Nephron (organoid): ENCODE results near the gene UST.
A peak's percentile ranks its signal among the peaks of the same experiment; 100 is the strongest.

Experiments used
- H3K27ac Mint-ChIP-seq, 3 experiments: 2 replicates each; pipeline ENCODE4 v1.8.0; 2020; ENCODE audit warnings: mixed read lengths in 3 of 3, mild to moderate bottlenecking in 2 of 3, moderate library complexity in 1 of 3
- H3K27me3 Mint-ChIP-seq: 2 replicates; pipeline ENCODE4 v1.8.0; 2021; ENCODE audit warnings: low read depth, mild to moderate bottlenecking, moderate library complexity, mixed read lengths
- H3K36me3 Mint-ChIP-seq: 2 replicates; pipeline ENCODE4 v1.8.0; 2020; ENCODE audit warnings: low read depth, mixed read lengths
- H3K4me1 Mint-ChIP-seq: 2 replicates; pipeline ENCODE4 v1.8.0; 2020; ENCODE audit warnings: mixed read lengths
- H3K4me3 Mint-ChIP-seq, 3 experiments: 2 replicates each; pipeline ENCODE4 v1.8.0; 2020; ENCODE audit warnings: mild to moderate bottlenecking in 3 of 3, mixed read lengths in 3 of 3, moderate library complexity in 2 of 3
- H3K9me3 Mint-ChIP-seq: 2 replicates; pipeline ENCODE4 v1.8.0; 2020; ENCODE audit warnings: mixed read lengths
- CTCF ChIP-seq, 3 experiments: fragments of 200-600 bp; sonication (generic); IDR thresholded peaks; one replicate each; pipeline ENCODE4 v1.5.0; 2021; ENCODE audit warnings: antibody characterized with exemption in 3 of 3; ENCODE audit not compliant: unreplicated experiment in 3 of 3

Gene UST

GRCh38 chr6:149088361-149088760, 341.5 kb downstream of the UST start:
- peaks cover 36% of the 10 kb centered on the region for H3K4me1 Mint-ChIP-seq
- no peaks in the 10 kb centered on the region for H3K9me3 Mint-ChIP-seq

GRCh38 chr6:149089510-149089909, 342.7 kb downstream of the UST start:
- no peaks in the 10 kb centered on the region for H3K36me3 Mint-ChIP-seq
- H3K27ac Mint-ChIP-seq: peak overlapping the region; percentile 7 to 94 (median 50)
- no peak for TF ChIP-seq CTCF (IDR thresholded peaks at IDR 0.05; ENCODE audit: unreplicated experiment in 3 of 3)
- no peak overlapping the region for H3K4me3 Mint-ChIP-seq
- peaks cover 48% of the 10 kb centered on the region for H3K4me1 Mint-ChIP-seq
- H3K9me3 Mint-ChIP-seq: no peaks in the 10 kb centered on the region
- H3K27me3 Mint-ChIP-seq: no peaks in the 10 kb centered on the region

More at GRCh38 chr6:149088361-149088760, 341.5 kb downstream of the UST start:
- no peak overlapping the region for H3K4me3 Mint-ChIP-seq
- no peak for TF ChIP-seq CTCF (IDR thresholded peaks at IDR 0.05; ENCODE audit: unreplicated experiment in 3 of 3)
- H3K27me3 Mint-ChIP-seq: no peaks in the 10 kb centered on the region
- H3K36me3 Mint-ChIP-seq: no peaks in the 10 kb centered on the region
- peak overlapping the region in 2 of 3 experiments; percentile 11 to 20 for H3K27ac Mint-ChIP-seq

- TF ChIP-seq CTCF (IDR thresholded peaks at IDR 0.05; ENCODE audit: unreplicated experiment in 3 of 3): no peak
- Mint-ChIP-seq H3K27ac (peak overlapping the region; percentile 20 to 94 (median 74)), H3K36me3 (no peaks in the 10 kb centered on the region), H3K4me3 (no peak overlapping the region), H3K9me3 (no peaks in the 10 kb centered on the region), H3K27me3 (no peaks in the 10 kb centered on the region), H3K4me1 (peaks cover 56% of the 10 kb centered on the region)
Measured at GRCh38 chr6:149090937-149091336, 344.1 kb downstream of the UST start.

GRCh38 chr6:149093643-149094042, 346.8 kb downstream of the UST start:
- Mint-ChIP-seq H3K27me3 (no peaks in the 10 kb centered on the region), H3K27ac (peak overlapping the region; percentile 75 to 93 (median 93)), H3K4me3 (peak overlapping the region in 2 of 3 experiments; percentile 41 to 58), H3K36me3 (peaks cover 7% of the 10 kb centered on the region), H3K4me1 (peaks cover 54% of the 10 kb centered on the region), H3K9me3 (peaks cover 14% of the 10 kb centered on the region)
- TF ChIP-seq CTCF (IDR thresholded peaks at IDR 0.05; ENCODE audit: unreplicated experiment in 3 of 3): no peak

- Mint-ChIP-seq H3K36me3 (peaks cover 11% of the 10 kb centered on the region), H3K27me3 (no peaks in the 10 kb centered on the region), H3K4me3 (no peak overlapping the region), H3K9me3 (peaks cover 18% of the 10 kb centered on the region), H3K27ac (peak overlapping the region; percentile 75 to 93 (median 93)), H3K4me1 (peaks cover 54% of the 10 kb centered on the region)
- TF ChIP-seq CTCF (IDR thresholded peaks at IDR 0.05; ENCODE audit: unreplicated experiment in 3 of 3): no peak
Measured at GRCh38 chr6:149094156-149094555, 347.3 kb downstream of the UST start.

- Mint-ChIP-seq H3K4me3 (no peak overlapping the region), H3K36me3 (peaks cover 11% of the 10 kb centered on the region), H3K9me3 (peaks cover 22% of the 10 kb centered on the region), H3K4me1 (peaks cover 50% of the 10 kb centered on the region), H3K27ac (peak overlapping the region; percentile 75 to 93 (median 93)), H3K27me3 (no peaks in the 10 kb centered on the region)
- no peak for TF ChIP-seq CTCF (IDR thresholded peaks at IDR 0.05; ENCODE audit: unreplicated experiment in 3 of 3)
Measured at GRCh38 chr6:149094934-149095351, 348.1 kb downstream of the UST start.
